SKM-1 (cell line): Measurements from ENCODE around the gene GPC3.
"Not testable (repeated sequence)": the region's sequence is repeated elsewhere in the genome, so short reads cannot be mapped to it uniquely, and the experiment has no call there.

Source experiments
- DNase-seq: peaks from one replicate; lab custom pipeline; 2025; ENCODE audit not compliant: unreplicated experiment; lab: John Stamatoyannopoulos, UW

Gene GPC3

GRCh38 chrX:133655275-133656265 lies 329.8 kb downstream of the GPC3 start:
- DNase-seq, result no peak

GRCh38 chrX:133654811-133655210 lies 330.6 kb downstream of the GPC3 start:
- DNase-seq, result no peak

GRCh38 chrX:133653358-133653757 lies 332.0 kb downstream of the GPC3 start:
- no peak for DNase-seq

- DNase-seq, result no peak
Observed at GRCh38 chrX:133652185-133652584, 333.2 kb downstream of the GPC3 start.

- no peak for DNase-seq
Observed at GRCh38 chrX:133650239-133650638, 335.2 kb downstream of the GPC3 start.

- DNase-seq, result no peak
Observed at GRCh38 chrX:133649651-133650050, 335.7 kb downstream of the GPC3 start.

- DNase-seq, result no peak
Observed at GRCh38 chrX:133648594-133648993, 336.8 kb downstream of the GPC3 start.

GRCh38 chrX:133646719-133647116 lies 338.7 kb downstream of the GPC3 start:
- DNase-seq, result peak; percentile 0

- peak; percentile 1 for DNase-seq
Observed at GRCh38 chrX:133645977-133646718, 339.2 kb downstream of the GPC3 start.

- DNase-seq, result no peak
Observed at GRCh38 chrX:133645256-133645655, 340.1 kb downstream of the GPC3 start.

GRCh38 chrX:133640161-133641015 lies 345.0 kb downstream of the GPC3 start:
- no peak for DNase-seq

- no peak for DNase-seq
Observed at GRCh38 chrX:133639726-133640125, 345.7 kb downstream of the GPC3 start.

- no peak for DNase-seq
Observed at GRCh38 chrX:133638285-133638684, 347.1 kb downstream of the GPC3 start.

GRCh38 chrX:133637765-133638164 lies 347.6 kb downstream of the GPC3 start:
- no peak for DNase-seq

GRCh38 chrX:133636009-133636408 lies 349.4 kb downstream of the GPC3 start:
- no peak for DNase-seq

GRCh38 chrX:133634416-133634815 lies 351.0 kb downstream of the GPC3 start:
- no peak for DNase-seq

GRCh38 chrX:133633950-133634349 lies 351.4 kb downstream of the GPC3 start:
- DNase-seq, result no peak

- no peak for DNase-seq
Observed at GRCh38 chrX:133633162-133633561, 352.2 kb downstream of the GPC3 start.

GRCh38 chrX:133630362-133630761 lies 355.0 kb downstream of the GPC3 start:
- no peak for DNase-seq

- DNase-seq, result no peak
Observed at GRCh38 chrX:133627673-133628072, 357.7 kb downstream of the GPC3 start.

GRCh38 chrX:133621384-133621783 lies 364.0 kb downstream of the GPC3 start:
- not testable (repeated sequence) for DNase-seq
